ENCODE measurements around the gene GTF2A1L.

GTF2A1L gene

DNA sequence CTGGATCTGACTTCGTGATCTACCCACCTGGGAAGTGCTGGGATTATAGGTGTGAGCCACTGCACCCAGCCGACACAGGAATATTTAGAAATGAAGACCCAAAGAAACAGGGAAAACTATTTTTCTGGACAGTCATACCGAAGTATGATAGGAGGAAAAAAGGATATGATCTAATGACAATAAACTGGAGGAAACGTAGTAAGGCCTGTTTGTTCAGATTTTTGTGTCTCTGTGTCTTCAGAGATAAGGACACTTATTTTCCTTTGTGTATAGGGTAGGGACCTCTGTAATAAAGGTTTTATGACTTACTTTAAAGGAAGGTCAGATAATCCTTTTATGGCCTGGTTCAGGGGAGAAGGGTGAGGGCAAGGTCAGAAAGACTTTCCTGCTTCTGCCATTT, 55.9 kb downstream of the GTF2A1L start:
- TF ChIP-seq, protein P1, sequence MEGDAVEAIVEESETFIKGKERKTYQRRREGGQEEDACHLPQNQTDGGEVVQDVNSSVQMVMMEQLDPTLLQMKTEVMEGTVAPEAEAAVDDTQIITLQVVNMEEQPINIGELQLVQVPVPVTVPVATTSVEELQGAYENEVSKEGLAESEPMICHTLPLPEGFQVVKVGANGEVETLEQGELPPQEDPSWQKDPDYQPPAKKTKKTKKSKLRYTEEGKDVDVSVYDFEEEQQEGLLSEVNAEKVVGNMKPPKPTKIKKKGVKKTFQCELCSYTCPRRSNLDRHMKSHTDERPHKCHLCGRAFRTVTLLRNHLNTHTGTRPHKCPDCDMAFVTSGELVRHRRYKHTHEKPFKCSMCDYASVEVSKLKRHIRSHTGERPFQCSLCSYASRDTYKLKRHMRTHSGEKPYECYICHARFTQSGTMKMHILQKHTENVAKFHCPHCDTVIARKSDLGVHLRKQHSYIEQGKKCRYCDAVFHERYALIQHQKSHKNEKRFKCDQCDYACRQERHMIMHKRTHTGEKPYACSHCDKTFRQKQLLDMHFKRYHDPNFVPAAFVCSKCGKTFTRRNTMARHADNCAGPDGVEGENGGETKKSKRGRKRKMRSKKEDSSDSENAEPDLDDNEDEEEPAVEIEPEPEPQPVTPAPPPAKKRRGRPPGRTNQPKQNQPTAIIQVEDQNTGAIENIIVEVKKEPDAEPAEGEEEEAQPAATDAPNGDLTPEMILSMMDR (IDR thresholded peaks at IDR 0.05; ENCODE audit: control insufficient read depth, insufficient read depth, low read depth, low read length, missing control alignments) = no peak

DNA sequence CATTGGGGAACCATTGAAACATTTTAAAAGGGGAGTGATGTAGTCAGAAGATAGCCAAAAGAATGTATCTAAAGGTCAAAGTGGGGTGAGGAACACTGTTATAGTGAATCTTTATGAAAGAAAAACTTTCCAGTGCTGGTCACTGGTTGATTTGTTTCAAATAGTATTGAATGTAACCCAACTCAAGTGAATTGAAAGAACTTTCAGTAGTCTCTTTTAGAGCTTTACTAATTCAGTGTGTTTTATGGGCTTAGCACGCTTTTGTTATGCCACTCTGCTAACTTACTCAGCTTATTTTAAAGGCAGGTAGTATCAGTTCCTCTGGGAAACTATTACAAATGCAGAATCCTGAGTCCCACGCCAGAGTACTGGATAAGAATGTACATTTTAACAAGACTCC, 57.3 kb downstream of the GTF2A1L start:
- H3K4me3 ChIP-seq (ENCODE audit: control insufficient read depth, low read depth, low read length) = no peak overlapping the region
- TF ChIP-seq, protein P1 (IDR thresholded peaks at IDR 0.05; ENCODE audit: control insufficient read depth, insufficient read depth, low read depth, low read length, missing control alignments) = no peak
- no peak for DNase-seq (ENCODE audit: low read depth)

More for the DNA sequence above, 55.9 kb downstream of the GTF2A1L start:
- H3K4me3 ChIP-seq (ENCODE audit: control insufficient read depth, low read depth, low read length) = no peak overlapping the region
- DNase-seq (ENCODE audit: low read depth) = no peak

- no peak overlapping the region for H3K4me3 ChIP-seq (ENCODE audit: control insufficient read depth, low read depth, low read length)
- DNase-seq (ENCODE audit: low read depth) = no peak
- TF ChIP-seq, protein P1 (IDR thresholded peaks at IDR 0.05; ENCODE audit: control insufficient read depth, insufficient read depth, low read depth, low read length, missing control alignments) = no peak
Measured at GRCh38 chr2:48677450-48677849, 59.8 kb downstream of the GTF2A1L start.

DNA sequence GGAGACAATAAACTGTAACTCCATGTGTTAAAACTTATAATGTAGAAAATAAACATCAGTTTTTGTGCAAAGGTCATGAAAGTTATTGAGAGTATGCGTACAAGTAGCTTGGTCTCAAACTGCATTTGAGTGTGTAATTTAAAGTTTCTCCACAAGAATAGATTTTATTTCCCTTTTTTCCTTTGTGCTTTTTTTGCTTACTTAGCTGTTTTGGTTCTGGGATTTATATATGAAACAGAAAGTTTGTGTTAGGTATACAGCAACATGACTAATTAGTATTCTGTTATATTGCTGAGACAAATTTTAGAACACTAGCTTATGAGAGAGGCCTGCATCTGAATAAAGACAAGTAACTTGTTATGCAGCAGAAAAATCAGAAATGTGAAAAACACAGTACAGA, 67.5 kb downstream of the GTF2A1L start:
- TF ChIP-seq, protein P1 (IDR thresholded peaks at IDR 0.05; ENCODE audit: control insufficient read depth, insufficient read depth, low read depth, low read length, missing control alignments) = no peak
- no peak for DNase-seq (ENCODE audit: low read depth)
- H3K4me3 ChIP-seq (ENCODE audit: control insufficient read depth, low read depth, low read length) = no peak overlapping the region

DNA sequence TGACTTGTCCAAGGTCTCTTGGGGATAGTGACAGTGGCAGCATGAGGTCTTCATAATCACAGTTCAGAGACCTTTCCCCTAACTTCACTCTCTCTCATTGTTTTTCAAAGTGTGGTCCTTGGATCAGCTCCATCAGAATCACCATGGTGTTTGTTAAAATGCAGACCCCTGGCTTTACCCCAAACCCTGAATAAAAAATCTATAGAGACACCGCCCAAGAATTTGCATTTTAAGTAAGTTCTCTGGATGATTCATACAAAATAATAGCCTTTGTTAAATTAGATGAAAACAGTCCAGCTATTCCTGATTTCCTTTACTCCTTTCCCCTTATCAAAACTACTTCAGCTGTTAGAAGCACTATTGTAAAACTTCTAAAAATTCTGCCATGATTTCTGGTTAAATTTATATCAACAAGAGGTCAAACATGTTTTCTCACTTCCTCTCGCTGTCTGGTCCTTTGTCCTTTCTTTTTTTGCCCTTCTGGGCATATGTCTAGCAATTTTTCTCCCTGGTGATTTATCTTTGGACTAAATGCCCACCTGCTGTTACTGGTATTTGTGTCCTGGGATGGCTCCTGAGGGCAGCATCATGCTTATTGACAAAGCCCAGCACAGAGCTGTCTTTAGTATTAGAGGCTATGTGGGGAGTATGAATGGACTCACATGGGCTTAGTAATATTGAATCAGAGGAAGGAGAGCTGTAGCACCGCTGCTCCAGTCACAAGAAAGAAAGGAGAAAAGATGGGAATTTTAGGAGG, 74.5 kb downstream of the GTF2A1L start:
- no peak overlapping the region for H3K4me3 ChIP-seq (ENCODE audit: control insufficient read depth, low read depth, low read length)
- DNase-seq (ENCODE audit: low read depth) = no peak
- TF ChIP-seq, protein P1 (IDR thresholded peaks at IDR 0.05; ENCODE audit: control insufficient read depth, insufficient read depth, low read depth, low read length, missing control alignments) = no peak

GRCh38 chr2:48693066-48693465, 75.4 kb downstream of the GTF2A1L start:
- H3K4me3 ChIP-seq (ENCODE audit: control insufficient read depth, low read depth, low read length) = no peak overlapping the region
- DNase-seq (ENCODE audit: low read depth) = no peak
- TF ChIP-seq, protein P1 (IDR thresholded peaks at IDR 0.05; ENCODE audit: control insufficient read depth, insufficient read depth, low read depth, low read length, missing control alignments) = no peak
